Epithelial cell of esophagus (primary cell): Measurements from ENCODE around the gene MRPL51.
"Not testable (repeated sequence)": the region's sequence is repeated elsewhere in the genome, so short reads cannot be mapped to it uniquely, and the experiment has no call there.

Experiments used
- DNase-seq: peaks from one replicate; pipeline ENCODE4 v3.0.0; 2010; ENCODE audit warnings: low read depth
- H3K4me3 ChIP-seq: 2 replicates; pipeline ENCODE4 v1.5.1; 2011; ENCODE audit warnings: mild to moderate bottlenecking, low read length, control low read depth
- CTCF ChIP-seq: IDR thresholded peaks from 2 replicates; pipeline ENCODE4 v1.5.1; 2011; ENCODE audit warnings: low read depth, mild to moderate bottlenecking, low read length, control low read depth, inconsistent platforms; ENCODE audit not compliant: insufficient read depth; ENCODE audit errors: missing control alignments

MRPL51 gene

GRCh38 chr12:6476489-6476888 is 16.6 kb downstream of the MRPL51 start:
- no peak overlapping the region for H3K4me3 ChIP-seq
- no peak for TF ChIP-seq CTCF
- no peak for DNase-seq

GRCh38 chr12:6475233-6475975 is 17.7 kb downstream of the MRPL51 start:
- not testable (repeated sequence) for H3K4me3 ChIP-seq, DNase-seq

- DNase-seq: no peak
- H3K4me3 ChIP-seq: no peak overlapping the region
- no peak for TF ChIP-seq CTCF
Observed at GRCh38 chr12:6472491-6472890, 20.6 kb downstream of the MRPL51 start.

- TF ChIP-seq CTCF: no peak
- peak; percentile 92 for DNase-seq
- no peak overlapping the region for H3K4me3 ChIP-seq
Observed at GRCh38 chr12:6471989-6472360, 21.1 kb downstream of the MRPL51 start.

GRCh38 chr12:6470375-6471163 is 22.5 kb downstream of the MRPL51 start, which contains the start of gene VAMP1:
Gene VAMP1 (minus strand): TSS chr12:6470677. CDS start chr12:6470531, 146 bp downstream.
- TF ChIP-seq CTCF: no peak
- peak within 1 kb of the TSS; percentile 62 for H3K4me3 ChIP-seq
- DNase-seq: peak; percentile 96

- no peak for TF ChIP-seq CTCF
- no peak for DNase-seq
- H3K4me3 ChIP-seq: peak overlapping the region; percentile 62
Observed at GRCh38 chr12:6469609-6470374, 23.3 kb downstream of the MRPL51 start.

GRCh38 chr12:6469092-6469491 is 24.0 kb downstream of the MRPL51 start:
- TF ChIP-seq CTCF: no peak
- no peak for DNase-seq
- no peak overlapping the region for H3K4me3 ChIP-seq
